Skeletal muscle tissue (tissue), 4 donors: ENCODE measurements around the gene INTS7. TPM values are rescaled to one million over a fixed set of nuclear protein-coding genes. Genes with fewer than 3 reads are reported as not detected.
"Not testable (repeated sequence)": the region's sequence is repeated elsewhere in the genome, so short reads cannot be mapped to it uniquely, and the experiment has no call there.

Source experiments
- H3K27ac ChIP-seq: one replicate; pipeline ENCODE4 v1.7.0; 2013; ENCODE audit warnings: mild to moderate bottlenecking, low read depth, low read length, inconsistent platforms
- H3K27me3 ChIP-seq, 3 donors: one replicate each; pipeline ENCODE4 v1.7.0; 2013; ENCODE audit warnings: low read length in 3 of 3; ENCODE audit not compliant: control insufficient read depth in 3 of 3, insufficient read depth in 3 of 3
- H3K36me3 ChIP-seq, 3 donors: one replicate each; pipeline ENCODE4 v1.7.0; 2013; ENCODE audit warnings: low read length in 3 of 3; ENCODE audit not compliant: control insufficient read depth in 3 of 3, insufficient read depth in 3 of 3
- H3K4me1 ChIP-seq, 3 donors: one replicate each; pipeline ENCODE4 v1.7.0; 2013; ENCODE audit warnings: low read length in 3 of 3, mild to moderate bottlenecking in 3 of 3; ENCODE audit not compliant: control insufficient read depth in 3 of 3, insufficient read depth in 3 of 3
- H3K4me3 ChIP-seq, 3 donors: one replicate each; pipeline ENCODE4 v1.7.0; 2013; ENCODE audit warnings: low read length in 3 of 3
- H3K9ac ChIP-seq, 3 donors: one replicate each; pipeline ENCODE4 v1.7.0; 2013; ENCODE audit warnings: low read length in 3 of 3, mild to moderate bottlenecking in 3 of 3, moderate library complexity in 2 of 3, low read depth in 1 of 3
- H3K9me3 ChIP-seq, 3 donors: one replicate each; pipeline ENCODE4 v1.7.0; 2013; ENCODE audit warnings: low read length in 3 of 3; ENCODE audit not compliant: control insufficient read depth in 3 of 3
- total RNA-seq: library from RNA; depleted of rRNA; stranded (reverse); fragments of >200 nt; gene quantifications from one replicate; pipeline ENCODE4 v1.2.3, GENCODE V29; 2014
- donor health status: Osteomylitis.

INTS7 gene
- total RNA-seq, 1 donor from 2014 or later, result 23.0 TPM

- Histone ChIP-seq H3K36me3 (peaks cover 4 to 17% (median 16%) of the 10 kb centered on the region in 3 donors), H3K9ac (no peak overlapping the region)
These were observed 23.2 kb downstream of the INTS7 start for GRCh38 chr1:212012034-212012740.

GRCh38 chr1:212010004-212010403, 25.4 kb downstream of the INTS7 start:
- H3K27me3 ChIP-seq, result no peaks in the 10 kb centered on the region
- H3K36me3 ChIP-seq, result peaks cover 4 to 13% (median 10%) of the 10 kb centered on the region in 3 donors
- no peak overlapping the region for H3K4me3 ChIP-seq
- H3K9ac ChIP-seq, result no peak overlapping the region
- H3K27ac ChIP-seq, result no peak overlapping the region
- no peaks in the 10 kb centered on the region for H3K4me1 ChIP-seq
- no peaks in the 10 kb centered on the region for H3K9me3 ChIP-seq

More at GRCh38 chr1:212012034-212012740, 23.2 kb downstream of the INTS7 start:
- H3K4me1 ChIP-seq, result no peaks in the 10 kb centered on the region
- H3K9me3 ChIP-seq, result no peaks in the 10 kb centered on the region
- H3K27ac ChIP-seq, result no peak overlapping the region
- H3K27me3 ChIP-seq, result no peaks in the 10 kb centered on the region
- no peak overlapping the region for H3K4me3 ChIP-seq

DNA sequence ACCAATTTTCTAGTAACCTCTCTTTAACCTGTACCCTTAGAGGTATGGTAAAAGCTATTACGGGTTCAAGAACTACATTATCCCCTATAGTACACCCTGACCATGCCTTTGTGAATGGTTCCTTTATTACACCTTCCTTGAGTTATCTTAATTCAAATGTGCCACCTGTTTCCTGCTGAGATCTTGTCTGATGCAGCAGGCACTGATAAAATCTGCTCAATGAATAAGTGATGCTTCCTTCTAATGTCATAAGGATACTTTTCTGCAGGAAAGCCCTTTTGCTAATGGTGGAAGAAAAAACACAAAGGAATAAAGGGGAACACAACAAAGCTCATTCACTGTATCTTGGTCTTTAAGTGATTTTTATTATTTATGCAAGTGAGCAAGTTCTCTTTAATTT, 25.8 kb downstream of the INTS7 start:
- Histone ChIP-seq H3K4me1 (no peaks in the 10 kb centered on the region), H3K9me3 (no peaks in the 10 kb centered on the region), H3K4me3 (no peak overlapping the region), H3K27me3 (no peaks in the 10 kb centered on the region), H3K36me3 (peaks cover 5 to 16% (median 10%) of the 10 kb centered on the region in 3 donors), H3K27ac (no peak overlapping the region), H3K9ac (no peak overlapping the region)

- Histone ChIP-seq H3K9me3 (no peaks in the 10 kb centered on the region), H3K27me3 (no peaks in the 10 kb centered on the region), H3K4me3 (no peak overlapping the region), H3K9ac (no peak overlapping the region), H3K27ac (no peak overlapping the region), H3K4me1 (no peaks in the 10 kb centered on the region), H3K36me3 (peaks cover 2 to 13% (median 10%) of the 10 kb centered on the region in 3 donors)
These were observed 27.5 kb downstream of the INTS7 start for GRCh38 chr1:212007886-212008285.

DNA sequence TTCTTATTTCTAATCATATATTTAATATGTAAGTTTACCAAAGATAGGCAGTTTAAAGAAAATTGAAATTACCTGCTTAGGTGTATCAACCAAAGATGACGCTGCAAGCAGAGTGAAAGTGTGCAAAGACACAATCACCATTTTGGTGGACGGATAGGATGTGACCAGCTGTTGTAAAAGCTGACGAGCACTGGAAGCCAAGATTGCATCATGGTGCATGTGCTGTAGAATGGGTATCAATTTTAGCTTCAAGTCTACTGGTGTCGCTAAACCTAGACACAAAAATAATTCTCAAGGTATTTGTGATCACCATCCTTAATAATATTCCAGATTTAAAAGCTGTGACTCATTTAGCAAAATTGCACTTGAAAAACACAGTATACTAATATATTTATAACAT, 28.2 kb downstream of the INTS7 start:
- Histone ChIP-seq H3K27me3 (no peaks in the 10 kb centered on the region), H3K9ac (no peak overlapping the region), H3K9me3 (no peaks in the 10 kb centered on the region), H3K27ac (no peak overlapping the region), H3K4me1 (no peaks in the 10 kb centered on the region), H3K4me3 (no peak overlapping the region), H3K36me3 (peaks cover 2 to 13% (median 10%) of the 10 kb centered on the region in 3 donors)

DNA sequence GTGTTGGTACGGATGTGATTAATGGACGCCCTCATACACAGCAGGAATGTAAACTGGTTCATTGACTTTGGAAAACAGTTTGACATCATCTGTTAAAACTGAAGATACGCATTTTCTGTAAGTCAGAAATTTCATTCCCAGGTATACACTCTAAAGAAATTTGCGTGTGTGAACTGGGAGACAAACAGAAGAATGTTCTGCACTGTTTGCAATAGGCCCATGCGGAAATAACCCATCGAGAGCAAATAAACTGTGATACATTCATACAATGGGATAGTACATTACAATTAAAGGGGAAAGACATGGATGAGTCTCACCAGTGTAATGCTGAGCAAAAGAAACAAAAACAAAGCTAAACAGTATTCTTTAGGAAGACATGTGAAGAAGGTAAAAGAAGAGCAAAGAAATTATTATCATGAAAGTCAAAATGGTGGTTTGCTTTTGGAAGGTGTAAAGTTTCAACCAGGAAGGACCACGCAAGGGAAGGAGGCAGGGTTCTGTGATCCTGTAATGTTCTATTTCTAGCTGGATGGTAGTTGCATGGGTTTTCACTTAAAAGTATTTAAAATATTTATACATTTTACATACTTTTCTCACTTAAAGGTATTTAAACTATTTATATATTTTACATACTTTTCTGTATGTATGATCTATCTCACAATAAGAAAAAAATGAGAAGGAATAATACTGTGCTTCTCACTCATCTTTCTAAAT, 30.3 kb downstream of the INTS7 start:
- Histone ChIP-seq H3K4me3 (no peak overlapping the region), H3K9me3 (no peaks in the 10 kb centered on the region), H3K36me3 (peaks cover 2 to 15% (median 13%) of the 10 kb centered on the region in 3 donors), H3K9ac (no peak overlapping the region), H3K27me3 (no peaks in the 10 kb centered on the region), H3K27ac (no peak overlapping the region), H3K4me1 (no peaks in the 10 kb centered on the region)

DNA sequence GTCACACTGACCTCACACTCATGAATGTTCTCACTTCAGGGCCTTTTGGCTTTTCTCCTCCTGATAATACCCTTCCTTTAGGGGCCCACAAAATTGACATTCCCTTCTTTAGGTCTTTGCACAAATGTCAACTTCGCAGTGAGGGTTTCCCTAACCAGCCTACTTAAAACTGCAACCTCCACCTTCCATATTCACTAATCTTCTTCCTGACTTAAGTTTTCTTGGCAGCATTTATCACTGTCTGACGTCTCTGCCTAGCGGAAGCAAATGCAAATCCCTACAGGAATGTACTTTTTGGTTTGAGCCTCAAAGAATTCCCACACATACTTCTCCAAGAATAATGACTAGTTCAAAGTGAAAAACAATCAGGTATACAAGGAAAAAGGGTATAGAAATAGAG, 32.8 kb downstream of the INTS7 start:
- Histone ChIP-seq H3K9me3 (no peaks in the 10 kb centered on the region), H3K4me1 (no peaks in the 10 kb centered on the region), H3K27ac (no peak overlapping the region), H3K27me3 (no peaks in the 10 kb centered on the region), H3K9ac (no peak overlapping the region), H3K4me3 (no peak overlapping the region), H3K36me3 (peaks cover 2 to 11% (median 8%) of the 10 kb centered on the region in 3 donors)

DNA sequence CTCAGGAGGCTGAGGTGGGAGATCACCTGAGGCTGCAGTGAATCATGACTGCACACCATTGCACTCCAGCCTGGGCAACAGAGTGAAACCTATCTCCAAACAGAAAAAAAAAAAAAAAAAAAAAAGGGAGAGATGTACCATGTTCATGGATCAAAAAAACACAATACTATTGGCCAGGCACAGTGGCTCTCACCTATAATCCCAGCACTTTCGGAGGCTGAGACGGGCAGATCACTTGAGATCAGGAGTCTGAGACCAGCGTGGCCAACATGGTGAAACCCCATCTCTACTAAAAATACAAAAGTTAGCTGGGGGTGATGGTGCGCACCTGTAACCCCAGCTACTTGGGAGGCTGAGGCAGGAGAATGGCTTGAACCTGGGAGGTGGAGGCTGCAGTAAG, 37.9 kb downstream of the INTS7 start:
- H3K9ac ChIP-seq, H3K9me3 ChIP-seq, H3K4me3 ChIP-seq, H3K27ac ChIP-seq, H3K27me3 ChIP-seq, H3K4me1 ChIP-seq: not testable (repeated sequence)
- peaks cover 0 to 15% (median 6%) of the 10 kb centered on the region in 3 donors for H3K36me3 ChIP-seq

DNA sequence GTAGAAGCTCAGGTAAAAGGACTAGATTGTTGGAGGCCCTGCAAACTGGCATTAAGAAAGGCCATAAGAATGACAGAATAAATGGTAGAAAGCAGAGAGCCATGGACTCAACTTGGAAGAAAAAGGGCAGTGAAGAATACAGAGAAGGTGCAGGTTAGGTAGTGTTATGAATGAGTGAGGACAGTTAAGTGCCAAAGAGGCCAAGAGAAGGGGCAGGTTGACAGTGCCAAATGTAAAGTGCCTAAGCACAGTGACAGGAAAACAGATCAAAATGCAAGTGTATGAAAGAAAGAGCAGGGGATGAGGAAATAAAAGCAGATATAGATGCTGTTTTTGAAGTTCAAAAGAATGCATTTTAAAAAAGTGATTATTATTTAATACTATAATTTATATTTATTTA, 43.7 kb downstream of the INTS7 start:
- H3K27me3 ChIP-seq, result no peaks in the 10 kb centered on the region
- peaks cover 0 to 8% (median 3%) of the 10 kb centered on the region in 3 donors for H3K36me3 ChIP-seq
- no peak overlapping the region for H3K9ac ChIP-seq
- no peaks in the 10 kb centered on the region for H3K9me3 ChIP-seq
- H3K27ac ChIP-seq, result no peak overlapping the region
- no peak overlapping the region for H3K4me3 ChIP-seq
- no peaks in the 10 kb centered on the region for H3K4me1 ChIP-seq

DNA sequence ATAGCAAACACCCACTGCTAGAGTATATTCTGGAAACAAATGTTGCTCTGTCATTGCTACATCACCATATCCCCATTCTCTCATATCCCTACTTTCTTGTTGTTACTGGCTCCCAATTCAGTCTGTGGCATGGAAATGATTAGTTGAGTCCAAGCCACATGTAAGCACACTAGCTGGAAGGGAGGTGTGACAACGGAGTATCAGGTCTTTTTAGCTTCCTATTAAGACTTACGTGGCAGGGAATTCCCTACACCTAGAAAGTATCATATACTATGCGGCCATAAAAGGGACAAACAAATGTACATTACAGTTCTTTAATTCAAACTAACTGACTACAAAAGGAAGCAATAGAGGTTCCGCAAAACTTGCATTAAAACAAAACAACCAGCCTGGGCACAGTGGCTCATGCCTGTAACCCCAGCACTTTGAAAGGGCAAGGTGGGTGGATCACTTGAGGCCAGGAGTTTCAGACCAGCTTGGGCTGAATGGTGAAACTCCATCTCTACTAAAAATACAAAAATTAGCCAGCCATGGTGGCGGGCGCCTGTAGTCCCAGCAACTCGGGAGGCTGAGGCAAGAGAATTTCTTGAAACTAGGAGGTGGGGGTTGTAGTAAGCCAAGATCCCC, 48.6 kb downstream of the INTS7 start:
- no peak overlapping the region for H3K9ac ChIP-seq
- H3K4me1 ChIP-seq, result no peaks in the 10 kb centered on the region
- H3K4me3 ChIP-seq, result no peak overlapping the region
- no peaks in the 10 kb centered on the region for H3K9me3 ChIP-seq
- no peaks in the 10 kb centered on the region for H3K27me3 ChIP-seq
- peaks cover 0 to 19% (median 7%) of the 10 kb centered on the region in 3 donors for H3K36me3 ChIP-seq
- H3K27ac ChIP-seq, result no peak overlapping the region
